ENCODE measurements around the gene DUSP9.

Gene DUSP9

GRCh38 chrX:153610836-153611213 lies 36.2 kb upstream of the DUSP9 start:
- no peak for DNase-seq (ENCODE audit: low read depth)
- no peak for TF ChIP-seq CTCF (IDR thresholded peaks at IDR 0.05; ENCODE audit: control insufficient read depth, extremely low read depth, insufficient read depth)
- no peak overlapping the region for H3K4me3 ChIP-seq (ENCODE audit: low read depth, low read length)

GRCh38 chrX:153611298-153612095 lies 35.5 kb upstream of the DUSP9 start:
- no peak for TF ChIP-seq CTCF (IDR thresholded peaks at IDR 0.05; ENCODE audit: control insufficient read depth, extremely low read depth, insufficient read depth)

GRCh38 chrX:153612413-153612812 lies 34.6 kb upstream of the DUSP9 start:
- TF ChIP-seq CTCF (IDR thresholded peaks at IDR 0.05; ENCODE audit: control insufficient read depth, extremely low read depth, insufficient read depth): no peak
- no peak for DNase-seq (ENCODE audit: low read depth)
- no peak overlapping the region for H3K4me3 ChIP-seq (ENCODE audit: low read depth, low read length)

More at GRCh38 chrX:153611298-153612095, 35.5 kb upstream of the DUSP9 start:
- no peak for DNase-seq (ENCODE audit: low read depth)
- H3K4me3 ChIP-seq (ENCODE audit: low read depth, low read length): no peak overlapping the region

GRCh38 chrX:153614818-153615217 lies 32.2 kb upstream of the DUSP9 start:
- no peak for DNase-seq (ENCODE audit: low read depth)
- no peak for TF ChIP-seq CTCF (IDR thresholded peaks at IDR 0.05; ENCODE audit: control insufficient read depth, extremely low read depth, insufficient read depth)
- no peak overlapping the region for H3K4me3 ChIP-seq (ENCODE audit: low read depth, low read length)

- DNase-seq (ENCODE audit: low read depth): no peak
- no peak overlapping the region for H3K4me3 ChIP-seq (ENCODE audit: low read depth, low read length)
- no peak for TF ChIP-seq CTCF (IDR thresholded peaks at IDR 0.05; ENCODE audit: control insufficient read depth, extremely low read depth, insufficient read depth)
Observed at GRCh38 chrX:153620576-153620975, 26.4 kb upstream of the DUSP9 start.

- H3K4me3 ChIP-seq (ENCODE audit: low read depth, low read length): no peak overlapping the region
- no peak for TF ChIP-seq CTCF (IDR thresholded peaks at IDR 0.05; ENCODE audit: control insufficient read depth, extremely low read depth, insufficient read depth)
- no peak for DNase-seq (ENCODE audit: low read depth)
Observed at GRCh38 chrX:153621949-153622598, 24.9 kb upstream of the DUSP9 start.

Data from LNCaP clone FGC (cell line).